HUES48 (cell line): ENCODE measurements around the gene HDAC4.

Source experiments
- H3K27ac ChIP-seq: one replicate; pipeline ENCODE4 v1.7.0; 2013; ENCODE audit warnings: low read depth, low read length, inconsistent platforms
- H3K27me3 ChIP-seq: 2 replicates; pipeline ENCODE4 v1.6.1; 2013; ENCODE audit warnings: mild to moderate bottlenecking, low read length; ENCODE audit not compliant: control insufficient read depth, insufficient read depth
- H3K36me3 ChIP-seq: 2 replicates; pipeline ENCODE4 v1.6.1; 2013; ENCODE audit warnings: low read length; ENCODE audit not compliant: control insufficient read depth, insufficient read depth
- H3K4me1 ChIP-seq: 2 replicates; pipeline ENCODE4 v1.6.1; 2013; ENCODE audit warnings: mild to moderate bottlenecking, low read length; ENCODE audit not compliant: control insufficient read depth, insufficient read depth
- H3K4me3 ChIP-seq: 2 replicates; pipeline ENCODE4 v1.5.1; 2013; ENCODE audit warnings: mild to moderate bottlenecking, low read depth, low read length
- H3K9ac ChIP-seq: 2 replicates; pipeline ENCODE4 v1.6.1; 2013; ENCODE audit warnings: mild to moderate bottlenecking, low read depth, low read length, moderate library complexity
- H3K9me3 ChIP-seq: 2 replicates; pipeline ENCODE4 v1.6.1; 2013; ENCODE audit warnings: low read length; ENCODE audit not compliant: control insufficient read depth, insufficient read depth

HDAC4 gene

DNA sequence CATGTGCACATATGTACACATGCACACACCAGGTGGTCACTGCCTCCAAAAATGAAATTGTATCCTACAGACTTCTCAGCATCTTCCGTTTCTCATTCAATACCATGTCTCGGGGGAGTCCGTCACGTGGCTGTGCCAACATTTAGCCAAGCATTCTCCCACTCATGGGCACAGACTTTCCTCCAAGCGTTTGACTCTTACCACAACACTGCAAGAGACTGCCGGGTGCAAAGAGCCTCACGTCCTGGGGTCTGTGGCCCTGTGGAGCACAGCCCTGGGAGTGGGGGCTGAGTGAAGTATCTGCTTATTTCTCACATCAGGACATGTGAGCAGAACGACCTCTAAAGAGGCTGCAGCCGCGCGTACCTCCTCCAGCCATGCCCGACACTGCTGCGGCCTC, 28.0 kb downstream of the HDAC4 start:
- H3K36me3 ChIP-seq: peaks cover 13% of the 10 kb centered on the region; the same call in 1 of the 2 replicates
- no peak overlapping the region for H3K27ac ChIP-seq
- H3K4me1 ChIP-seq: no peaks in the 10 kb centered on the region
- H3K27me3 ChIP-seq: no peaks in the 10 kb centered on the region
- no peaks in the 10 kb centered on the region for H3K9me3 ChIP-seq
- no peak overlapping the region for H3K4me3 ChIP-seq
- H3K9ac ChIP-seq: no peak overlapping the region

DNA sequence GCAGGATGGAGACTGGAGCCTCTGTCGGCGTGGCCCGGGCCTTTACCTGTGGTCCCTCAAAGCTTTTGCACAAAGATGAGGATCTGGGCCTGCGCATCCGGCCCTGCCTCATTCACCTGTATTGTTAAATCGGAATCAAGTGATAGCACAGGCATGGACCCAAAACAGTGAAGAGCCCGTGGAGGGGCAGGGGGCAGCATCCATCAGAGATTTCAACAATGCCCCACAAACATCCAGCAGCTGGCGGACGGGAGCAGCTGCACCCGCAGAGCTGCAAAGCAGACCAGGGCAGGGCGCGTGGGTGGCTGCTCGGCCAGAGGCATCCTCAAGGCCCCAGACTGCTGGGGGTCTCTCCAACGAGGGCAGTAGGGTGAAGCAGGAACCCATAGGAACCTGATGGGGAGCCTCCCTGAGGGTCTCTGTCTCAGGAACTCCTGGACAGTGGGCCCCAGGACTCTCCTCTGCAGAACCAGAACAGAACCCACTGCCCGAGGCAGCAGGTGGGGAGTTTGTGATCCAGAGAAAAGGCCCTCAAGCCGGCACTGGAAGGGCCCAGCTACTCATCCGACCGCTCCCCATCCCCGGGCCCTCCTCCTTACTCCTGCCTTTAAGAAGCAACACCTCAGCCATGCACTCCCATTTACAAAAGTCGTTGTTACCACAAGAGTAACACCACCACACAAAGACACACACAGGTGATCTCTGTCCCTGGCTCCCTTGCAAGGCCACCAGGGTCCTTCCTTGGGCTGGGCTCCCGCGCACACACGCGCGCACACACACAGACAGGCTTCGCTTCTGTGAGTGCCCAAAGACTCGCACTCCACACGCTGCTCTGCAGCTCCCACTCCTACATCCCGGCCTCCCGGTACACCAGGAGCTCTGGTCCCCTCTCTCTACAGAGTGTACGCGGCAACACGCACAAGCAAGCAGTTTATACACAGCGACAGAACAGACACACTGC, 28.8 kb downstream of the HDAC4 start:
- no peaks in the 10 kb centered on the region for H3K27me3 ChIP-seq
- no peaks in the 10 kb centered on the region for H3K9me3 ChIP-seq
- no peaks in the 10 kb centered on the region for H3K4me1 ChIP-seq
- no peak overlapping the region for H3K4me3 ChIP-seq
- H3K27ac ChIP-seq: no peak overlapping the region
- H3K9ac ChIP-seq: no peak overlapping the region
- H3K36me3 ChIP-seq: peaks cover 5% of the 10 kb centered on the region; the same call in 1 of the 2 replicates

DNA sequence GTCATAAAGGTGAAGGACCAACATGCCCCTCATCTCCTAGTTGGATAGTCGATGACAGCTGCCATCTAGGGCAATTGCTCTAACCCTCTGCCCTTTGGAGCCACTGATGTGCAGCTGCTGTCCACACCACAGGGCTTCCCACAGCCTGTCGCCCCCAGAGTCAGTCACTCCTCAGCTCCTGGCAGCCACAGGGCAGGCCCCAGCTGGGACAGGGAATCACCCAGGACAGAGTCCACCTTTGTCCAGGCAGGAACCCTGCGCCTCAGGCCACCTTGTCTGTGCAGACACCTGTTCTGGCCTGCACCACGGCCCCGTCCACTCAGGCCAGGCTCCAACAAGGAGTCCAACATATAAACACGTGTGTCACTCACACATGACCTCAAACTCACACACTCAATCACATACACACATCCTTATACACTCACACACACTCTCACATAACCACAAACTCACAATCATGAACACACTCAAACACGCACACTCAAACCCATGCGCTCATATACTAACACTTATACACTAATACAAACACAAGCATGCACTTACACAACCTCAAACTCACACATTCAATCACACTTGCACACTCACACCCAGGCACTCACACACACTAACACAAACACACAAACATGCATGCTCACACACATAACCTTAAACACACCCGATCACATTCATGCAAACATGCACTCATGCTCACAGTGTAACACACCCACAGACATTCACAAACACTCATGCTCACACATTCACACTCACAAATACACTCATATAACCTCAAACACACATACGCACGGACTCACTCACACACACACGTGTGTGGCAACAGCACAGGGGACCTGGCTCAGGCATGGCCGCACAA, 29.7 kb downstream of the HDAC4 start:
- 0 out of 2 replicates have a peak, but pooled peaks cover 5% of the 10 kb centered on the region for H3K36me3 ChIP-seq
- H3K4me3 ChIP-seq: no peak overlapping the region
- no peak overlapping the region for H3K27ac ChIP-seq
- H3K9me3 ChIP-seq: no peaks in the 10 kb centered on the region
- no peak overlapping the region for H3K9ac ChIP-seq
- H3K4me1 ChIP-seq: no peaks in the 10 kb centered on the region
- no peaks in the 10 kb centered on the region for H3K27me3 ChIP-seq

DNA sequence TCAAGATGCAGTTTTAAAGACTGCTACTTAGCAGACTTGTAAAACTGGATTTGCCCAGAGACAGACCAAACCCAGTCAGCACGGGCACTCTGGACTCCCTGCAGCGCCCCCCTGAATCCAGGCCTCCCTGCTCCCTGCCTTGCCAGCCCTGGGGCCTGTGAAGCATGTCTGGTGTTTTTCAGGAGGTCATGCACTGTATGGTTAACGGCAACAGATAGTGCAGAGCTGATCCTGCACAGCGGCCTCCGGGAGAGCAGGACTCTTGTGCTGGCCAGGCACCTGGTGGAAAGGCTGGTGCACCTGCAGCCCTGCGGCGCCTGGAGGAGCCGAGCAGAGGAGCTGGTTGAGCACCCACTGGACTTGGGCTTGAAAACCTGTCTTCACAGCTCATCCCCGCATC, 30.4 kb downstream of the HDAC4 start:
- Histone ChIP-seq H3K4me1 (no peaks in the 10 kb centered on the region), H3K27me3 (no peaks in the 10 kb centered on the region), H3K9ac (no peak overlapping the region), H3K4me3 (no peak overlapping the region), H3K36me3 (0 out of 2 replicates have a peak, but pooled peaks cover 5% of the 10 kb centered on the region), H3K27ac (no peak overlapping the region), H3K9me3 (no peaks in the 10 kb centered on the region)

DNA sequence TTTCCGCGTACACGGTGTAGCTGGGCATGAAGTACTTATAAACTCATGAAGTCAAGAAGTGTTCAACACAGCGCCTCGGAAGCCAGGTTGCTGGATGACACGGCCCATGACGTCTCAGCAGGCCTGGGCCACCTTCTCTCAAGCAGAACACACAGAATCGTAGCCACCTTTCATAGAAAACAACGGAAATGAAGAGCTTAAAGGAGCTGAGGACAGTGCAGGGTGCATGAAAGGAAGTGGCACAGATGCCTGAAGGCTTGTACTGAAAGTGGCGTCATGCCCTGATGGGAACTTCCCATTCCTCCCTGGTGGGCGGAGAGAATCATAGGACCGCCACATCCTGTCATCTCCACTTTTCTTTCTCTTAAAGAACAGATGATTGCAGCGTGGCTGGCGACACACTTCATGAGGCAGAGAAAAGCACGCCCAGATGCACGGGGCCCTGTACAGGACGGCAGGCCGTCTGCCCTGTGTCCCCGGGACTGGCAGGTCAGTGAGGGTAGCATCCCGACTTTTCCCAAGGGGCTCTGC, 31.1 kb downstream of the HDAC4 start:
- H3K36me3 ChIP-seq: 0 out of 2 replicates have a peak, but pooled peaks cover 5% of the 10 kb centered on the region
- H3K4me1 ChIP-seq: no peaks in the 10 kb centered on the region
- no peak overlapping the region for H3K27ac ChIP-seq
- no peak overlapping the region for H3K9ac ChIP-seq
- no peaks in the 10 kb centered on the region for H3K27me3 ChIP-seq
- no peaks in the 10 kb centered on the region for H3K9me3 ChIP-seq
- H3K4me3 ChIP-seq: no peak overlapping the region

DNA sequence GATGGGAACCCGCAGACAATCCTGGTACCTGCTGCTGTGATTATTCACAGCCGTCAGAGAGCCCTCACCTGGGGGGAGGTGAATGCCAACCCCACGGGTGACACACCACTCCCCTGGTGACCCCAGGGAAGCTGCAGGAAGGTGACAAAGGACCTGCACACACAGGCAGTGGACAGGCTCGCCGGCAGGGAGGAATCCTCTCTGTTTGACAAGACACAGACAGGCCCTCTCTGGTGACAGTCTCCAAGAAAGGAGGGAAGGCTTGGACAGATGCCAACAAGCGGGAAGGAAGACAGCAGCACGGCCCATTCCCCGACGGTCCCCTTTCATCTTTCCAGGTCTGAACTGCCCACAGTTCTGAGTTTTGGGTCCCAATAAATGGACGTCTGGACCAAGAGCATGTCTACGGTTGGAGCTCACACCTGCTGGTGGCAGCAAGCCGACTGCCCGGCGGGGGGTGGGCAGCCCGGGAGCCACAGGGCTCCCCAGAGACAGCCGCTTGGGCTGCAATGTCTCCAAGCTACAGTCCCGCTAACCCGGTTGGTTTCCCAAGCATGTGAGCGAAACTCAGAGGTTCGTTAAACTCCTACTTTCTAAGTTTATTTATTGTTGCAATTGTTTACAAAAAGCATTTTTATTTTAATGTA, 31.8 kb downstream of the HDAC4 start:
- H3K4me1 ChIP-seq: no peaks in the 10 kb centered on the region
- H3K36me3 ChIP-seq: 0 out of 2 replicates have a peak, but pooled peaks cover 5% of the 10 kb centered on the region
- H3K9me3 ChIP-seq: no peaks in the 10 kb centered on the region
- H3K27ac ChIP-seq: no peak overlapping the region
- no peaks in the 10 kb centered on the region for H3K27me3 ChIP-seq
- no peak overlapping the region for H3K4me3 ChIP-seq
- no peak overlapping the region for H3K9ac ChIP-seq

DNA sequence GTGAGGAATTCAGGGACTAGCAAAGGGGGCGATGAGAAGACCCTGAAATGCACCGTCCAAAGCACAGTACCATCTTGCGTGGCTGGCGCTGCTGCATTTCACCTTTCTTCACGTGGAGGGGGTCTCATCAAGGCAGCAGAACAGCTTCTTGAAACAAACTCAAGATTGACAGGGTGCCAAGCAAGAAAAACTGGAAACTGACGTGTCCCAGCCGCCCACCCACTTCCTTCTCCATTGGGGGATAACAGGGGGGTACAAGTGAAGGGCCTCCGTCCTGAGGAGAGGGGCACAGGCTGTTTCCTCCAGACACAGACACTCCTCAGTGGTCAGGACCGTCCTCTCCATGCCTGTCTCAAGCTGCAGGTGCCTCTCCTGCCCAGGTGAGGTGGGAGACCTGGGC, 32.5 kb downstream of the HDAC4 start:
- 0 out of 2 replicates have a peak, but pooled peaks cover 5% of the 10 kb centered on the region for H3K36me3 ChIP-seq
- no peak overlapping the region for H3K4me3 ChIP-seq
- H3K9me3 ChIP-seq: no peaks in the 10 kb centered on the region
- H3K27me3 ChIP-seq: no peaks in the 10 kb centered on the region
- H3K9ac ChIP-seq: no peak overlapping the region
- no peaks in the 10 kb centered on the region for H3K4me1 ChIP-seq
- H3K27ac ChIP-seq: no peak overlapping the region

DNA sequence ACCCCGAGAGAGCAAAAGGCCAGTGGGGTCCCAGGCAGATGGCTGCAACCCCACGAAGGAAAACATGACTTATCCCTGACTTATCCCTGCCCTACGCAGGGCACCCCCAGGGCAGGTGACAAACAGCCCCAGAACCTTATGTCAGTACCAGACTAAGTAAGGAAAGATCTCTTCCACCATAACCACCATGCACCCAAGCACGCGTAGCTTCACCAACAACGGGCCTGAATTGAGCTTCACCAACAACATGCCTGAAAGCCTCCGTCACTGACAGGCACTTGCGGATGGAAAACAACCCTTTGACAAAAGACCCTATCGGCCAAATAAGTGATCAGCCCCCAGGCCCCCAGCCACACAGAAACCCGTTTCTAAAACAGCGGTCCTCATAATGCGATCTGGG, 34.1 kb downstream of the HDAC4 start:
- Histone ChIP-seq H3K36me3 (no peaks in the 10 kb centered on the region), H3K27me3 (no peaks in the 10 kb centered on the region), H3K4me1 (no peaks in the 10 kb centered on the region; the same call in 1 of the 2 replicates), H3K27ac (no peak overlapping the region), H3K4me3 (no peak overlapping the region), H3K9ac (no peak overlapping the region), H3K9me3 (no peaks in the 10 kb centered on the region)

DNA sequence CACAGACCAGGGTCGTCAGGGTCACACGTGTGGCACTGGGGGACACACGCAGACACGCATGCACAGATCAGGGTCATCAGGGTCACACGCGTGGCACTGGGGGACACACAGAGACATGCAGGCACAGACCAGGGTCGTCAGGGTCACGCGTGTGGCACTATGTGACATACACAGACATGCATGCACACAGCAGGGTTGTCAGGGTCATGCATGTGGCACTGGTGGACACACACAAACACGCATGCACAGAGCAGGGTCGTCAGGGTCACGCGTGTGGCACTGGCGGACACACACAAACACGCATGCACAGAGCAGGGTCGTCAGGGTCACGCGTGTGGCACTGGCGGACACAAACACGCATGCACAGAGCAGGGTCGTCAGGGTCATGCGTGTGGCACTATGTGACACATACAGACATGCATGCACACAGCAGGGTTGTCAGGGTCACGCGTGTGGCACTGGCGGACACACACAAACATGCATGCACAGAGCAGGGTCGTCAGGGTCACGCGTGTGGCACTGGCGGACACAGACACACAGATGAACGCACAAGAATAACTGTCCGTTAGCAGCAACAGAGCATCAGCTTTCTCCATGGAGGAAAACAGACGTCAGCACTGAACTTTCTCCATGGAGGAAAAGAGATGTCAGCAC, 34.9 kb downstream of the HDAC4 start:
- Histone ChIP-seq H3K9ac (no peak overlapping the region), H3K4me1 (peaks cover 8% of the 10 kb centered on the region; the same call in 1 of the 2 replicates), H3K27me3 (no peaks in the 10 kb centered on the region), H3K27ac (no peak overlapping the region), H3K36me3 (no peaks in the 10 kb centered on the region), H3K4me3 (no peak overlapping the region), H3K9me3 (no peaks in the 10 kb centered on the region)
